Measurements from ENCODE around the gene ARMCX6. TPM values are rescaled to one million over a fixed set of nuclear protein-coding genes. Genes with fewer than 3 reads are reported as not detected.

Gene ARMCX6
- total and polyA plus RNA-seq, 2 of the 13 experiments (the other 11 are each of a cell fraction or from before 2014, with no cell fraction given), result 19.4 to 23.3 TPM

GRCh38 chrX:101659601-101660063 lies 41.8 kb upstream of the ARMCX6 start, which contains the start of gene ARMCX2:
ARMCX2 (minus strand) TSS chrX:101659850; CDS start chrX:101657588, 2,262 bp downstream.
- in situ Hi-C loops (cut with HindIII; ENCODE audit: extremely low pct_ligation_motif_present, low pct_unique_long_range_greater_than_20kb) (no loop called here), intact Hi-C loops (cut with micrococcal nuclease; ENCODE audit: unreplicated experiment) (no loop called here)
- Histone ChIP-seq H3K36me3 (replicated peaks in 1 of 2; ENCODE audit: control insufficient read depth in 1 of 2, insufficient read depth in 2 of 2, low read length in 2 of 2) (no peaks in the 10 kb centered on the region), H3K4me3 (replicated peaks in 1 of 3; ENCODE audit: insufficient read depth in 1 of 3, low read depth in 2 of 3, low read length in 3 of 3) (no peak within 1 kb of the TSS), H3K79me2 (ENCODE audit: insufficient read depth, low read length) (no peaks in the 10 kb centered on the region), H2AFZ (ENCODE audit: low read length) (no peak within 1 kb of the TSS), H4K20me1 (ENCODE audit: insufficient read depth, low read length) (no peaks in the 10 kb centered on the region), H3K4me2 (ENCODE audit: low read depth, low read length) (no peak within 1 kb of the TSS), H3K27me3 (ENCODE audit: control insufficient read depth in 1 of 2, insufficient read depth in 2 of 2, low read length in 2 of 2) (no peaks in the 10 kb centered on the region; a peak in 1 of 5 replicates), H3K9ac (ENCODE audit: insufficient read depth, low read depth, low read length) (no peak within 1 kb of the TSS), H3K4me1 (ENCODE audit: insufficient read depth, low read length) (no peaks in the 10 kb centered on the region), H3K9me3 (ENCODE audit: low read length) (no peaks in the 10 kb centered on the region), H3K27ac (ENCODE audit: extremely low read length, insufficient read depth, low read length) (no peak within 1 kb of the TSS)
- no peak for FAIRE-seq
- no peak for DNase-seq (ENCODE audit: low spot score)
- BruUV-seq (replicated peaks), result no TSS peak
- ATAC-seq, result no peak
- WGBS (ENCODE audit: low lambda C conversion rate), result 9% methylated on average over 11 of the region's 22 CpGs
- ChIA-PET CTCF (ENCODE audit: low intra/inter-chr PET ratio, low total read pairs) (no interaction called here), POLR2A (no interaction called here)
- TF ChIP-seq KAT7 (CRISPR knock-in tag; IDR thresholded peaks at IDR 0.05; ENCODE audit: borderline replicate concordance) (no peak), ZNF496 (CRISPR knock-in tag; IDR thresholded peaks at IDR 0.05; ENCODE audit: insufficient replicate concordance) (no peak), SIN3B (IDR thresholded peaks at IDR 0.05; ENCODE audit: low read length) (no peak), TEAD2 (CRISPR knock-in tag; IDR thresholded peaks at IDR 0.05) (no peak), CHD2 (IDR thresholded peaks at IDR 0.05; ENCODE audit: low read depth, low read length) (no peak), ATF1 (CRISPR knock-in tag; IDR thresholded peaks at IDR 0.05) (no peak), ARNTL (CRISPR knock-in tag; IDR thresholded peaks at IDR 0.05) (no peak), SOX5 (CRISPR knock-in tag; IDR thresholded peaks at IDR 0.05; ENCODE audit: borderline replicate concordance) (no peak), GMEB1 (CRISPR knock-in tag; IDR thresholded peaks at IDR 0.05; ENCODE audit: borderline replicate concordance) (no peak), ZEB1 (IDR thresholded peaks at IDR 0.05; ENCODE audit: insufficient replicate concordance, low read depth) (no peak), SNAPC2 (CRISPR knock-in tag; IDR thresholded peaks at IDR 0.05) (no peak), ZNF407 (CRISPR knock-in tag; IDR thresholded peaks at IDR 0.05; ENCODE audit: not compliant biosample characterization) (no peak)
